BJ (cell line): ENCODE data around the gene BORCS5. TPM values are rescaled to one million over a fixed set of nuclear protein-coding genes. Genes with fewer than 3 reads are reported as not detected.

Source experiments
- CTCF ChIA-PET: fragments of 350-600 bp; formaldehyde crosslinking; extraction: SDS; loops from one replicate; lab custom pipeline; 2021; ENCODE audit warnings: antibody characterized with exemption, inconsistent platforms; lab: Yijun Ruan, JAX
- POLR2A ChIA-PET: fragments of 300-600 bp; sonication (Branson Sonifier 250); formaldehyde crosslinking; extraction: SDS; loops from one replicate; lab custom pipeline; 2021; ENCODE audit warnings: antibody characterized with exemption; lab: Charles Lee
- DNase-seq: peaks from one replicate; pipeline ENCODE4 v3.0.0-alpha.2; 2011; ENCODE audit warnings: low read depth
- H3K27me3 ChIP-seq: 2 replicates; pipeline ENCODE4 v1.6.0; 2011; ENCODE audit warnings: low read length; ENCODE audit not compliant: control insufficient read depth, insufficient read depth
- H3K36me3 ChIP-seq: 2 replicates; pipeline ENCODE4 v1.5.1; 2011; ENCODE audit warnings: low read length; ENCODE audit not compliant: control insufficient read depth, insufficient read depth
- H3K4me3 ChIP-seq: 2 replicates; pipeline ENCODE4 v1.5.1; 2011; ENCODE audit warnings: low read depth, mild to moderate bottlenecking, control low read depth, low read length
- CTCF ChIP-seq: IDR thresholded peaks from 2 replicates; pipeline ENCODE4 v1.5.1; 2011; ENCODE audit warnings: low read depth, mild to moderate bottlenecking, control low read depth, inconsistent platforms, low read length, moderate library complexity; ENCODE audit not compliant: insufficient read depth
- polyA plus RNA-seq: library from polyadenylated mRNA; depleted of rRNA; stranded (reverse); fragments of >200 nt; gene quantifications from 2 replicates; pipeline ENCODE4 v1.2.3, GENCODE V29; 2011

The BORCS5 gene
- polyA plus RNA-seq, 1 experiment, result 11.9 TPM

- H3K36me3 ChIP-seq, result peaks cover 2% of the 10 kb centered on the region
- ChIA-PET CTCF (interaction anchor here (1.0 to 2.3 kb wide), 2 partner anchors 19 to 89 kb away, joined by 3 to 5 read pairs; no protein-coding TSS in a partner anchor), POLR2A (no interaction called here)
- TF ChIP-seq CTCF, result no peak
- no peak overlapping the region for H3K4me3 ChIP-seq
- no peaks in the 10 kb centered on the region for H3K27me3 ChIP-seq
- DNase-seq, result no peak
Observed at GRCh38 chr12:12486661-12487240, 129.9 kb downstream of the BORCS5 start.

GRCh38 chr12:12487490-12487889, 130.6 kb downstream of the BORCS5 start:
- H3K36me3 ChIP-seq, result peaks cover 2% of the 10 kb centered on the region

GRCh38 chr12:12488296-12488695, 131.4 kb downstream of the BORCS5 start:
- CTCF ChIA-PET, result interaction anchor here (0.6 to 2.3 kb wide), 2 partner anchors 17 to 87 kb away, joined by 3 to 5 read pairs; no protein-coding TSS in a partner anchor
- no peaks in the 10 kb centered on the region for H3K27me3 ChIP-seq
- POLR2A ChIA-PET, result no interaction called here
- no peak overlapping the region for H3K4me3 ChIP-seq
- no peak for DNase-seq
- no peak for TF ChIP-seq CTCF
- H3K36me3 ChIP-seq, result peaks cover 2% of the 10 kb centered on the region

More at GRCh38 chr12:12487490-12487889, 130.6 kb downstream of the BORCS5 start:
- CTCF ChIA-PET, result interaction anchor here (2.3 kb wide), 1 partner anchor 18 kb away, joined by 5 read pairs; no protein-coding TSS in a partner anchor
- no peak overlapping the region for H3K4me3 ChIP-seq
- no peak for DNase-seq
- TF ChIP-seq CTCF, result no peak
- POLR2A ChIA-PET, result no interaction called here
- no peaks in the 10 kb centered on the region for H3K27me3 ChIP-seq

GRCh38 chr12:12488823-12489550, 132.1 kb downstream of the BORCS5 start:
- Histone ChIP-seq H3K27me3 (no peaks in the 10 kb centered on the region), H3K36me3 (peaks cover 2% of the 10 kb centered on the region), H3K4me3 (no peak overlapping the region)
- ChIA-PET POLR2A (no interaction called here), CTCF (interaction anchor here (0.6 kb wide), 1 partner anchor 86 kb away, joined by 3 read pairs; no protein-coding TSS in a partner anchor)
- no peak for DNase-seq
- no peak for TF ChIP-seq CTCF

GRCh38 chr12:12491606-12492005, 134.7 kb downstream of the BORCS5 start:
- H3K4me3 ChIP-seq, result no peak overlapping the region
- CTCF ChIA-PET, result interaction anchor here (1.0 kb wide), 1 partner anchor 73 kb away, joined by 3 read pairs; no protein-coding TSS in a partner anchor
- H3K36me3 ChIP-seq, result no peaks in the 10 kb centered on the region
- no peak for DNase-seq
- no peaks in the 10 kb centered on the region for H3K27me3 ChIP-seq
- POLR2A ChIA-PET, result no interaction called here
- TF ChIP-seq CTCF, result no peak
